Activated naive CD8-positive, alpha-beta T cell treated with anti-CD3 and anti-CD28 coated beads, Interleukin-2, amount 50 U/mL, for 16 hours (primary cell): Measurements from ENCODE around the gene PMPCA.

Experiments used
- DNase-seq: peaks from one replicate; pipeline ENCODE4 v3.0.0-alpha.2; 2020; ENCODE audit warnings: low read depth, low spot score

The PMPCA gene

GRCh38 chr9:136456258-136456657 lies 45.8 kb downstream of the PMPCA start:
- no peak for DNase-seq

GRCh38 chr9:136457326-136457725 lies 46.9 kb downstream of the PMPCA start:
- DNase-seq: no peak

- no peak for DNase-seq
Observed at GRCh38 chr9:136459425-136459824, 49.0 kb downstream of the PMPCA start.

DNA sequence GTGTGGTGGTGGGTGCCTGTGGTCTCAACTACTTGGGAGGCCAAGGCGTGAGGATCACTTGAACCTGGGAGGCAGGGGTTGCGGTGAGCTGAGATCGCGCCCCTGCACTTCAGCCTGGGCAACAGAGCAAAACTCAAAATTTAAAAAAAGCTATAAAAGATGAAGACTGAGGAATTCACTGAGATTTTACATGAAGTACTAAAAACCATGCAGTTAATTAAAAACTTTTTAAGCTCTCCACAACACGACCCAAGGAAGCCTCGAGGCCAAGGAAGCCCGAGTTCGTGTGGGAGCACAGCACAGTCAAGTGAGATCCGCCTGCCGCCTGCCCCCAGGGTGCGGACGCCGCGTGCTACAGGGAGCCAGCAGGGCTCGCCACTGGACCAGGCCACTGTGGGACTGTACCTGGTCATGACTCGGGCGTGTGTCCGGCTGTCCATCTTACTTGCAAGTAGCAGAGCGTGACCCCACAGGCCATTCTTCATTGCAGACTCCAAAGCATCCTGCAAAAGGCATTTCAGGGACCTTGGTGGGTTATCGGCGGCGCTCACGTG lies 50.4 kb downstream of the PMPCA start:
- no peak for DNase-seq

DNA sequence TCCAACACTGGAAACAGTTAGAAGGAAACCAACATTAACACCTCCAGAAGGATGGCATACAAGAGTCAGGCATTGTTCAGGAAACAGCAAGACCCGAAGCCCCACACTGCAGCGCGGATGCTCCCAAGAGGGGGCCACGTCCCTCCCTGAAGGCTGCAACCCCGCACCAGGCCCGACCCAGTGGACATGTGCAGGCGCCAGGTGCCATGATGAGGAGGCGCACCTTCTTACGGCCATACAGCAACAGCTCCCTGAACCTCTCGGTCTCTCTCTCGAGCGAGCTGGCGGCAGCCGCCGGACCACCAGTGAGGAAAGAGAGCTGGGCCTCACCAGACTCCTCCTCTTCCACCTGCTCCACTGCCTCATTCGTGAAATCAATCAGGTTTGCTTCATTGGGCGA lies 52.2 kb downstream of the PMPCA start:
- DNase-seq: no peak

DNA sequence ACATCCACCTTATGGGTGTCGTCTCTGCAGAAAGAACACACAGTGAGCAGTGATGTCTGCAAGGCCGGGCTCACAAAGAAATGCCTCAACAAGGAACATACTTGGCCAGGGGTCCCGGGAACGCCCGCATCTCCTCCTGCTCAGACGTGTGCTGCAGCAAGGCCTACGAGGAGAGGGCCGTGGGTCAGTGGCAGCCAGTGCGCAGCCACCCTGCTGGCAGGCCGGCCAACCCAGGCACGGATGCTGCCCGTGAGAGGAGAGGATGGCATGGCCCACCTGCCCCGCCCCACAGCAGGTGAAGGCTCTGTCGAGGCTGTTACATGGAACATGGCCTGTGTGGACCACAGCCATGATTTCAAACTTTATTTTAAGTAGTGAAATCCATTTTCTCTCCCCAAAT lies 53.1 kb downstream of the PMPCA start:
- no peak for DNase-seq

GRCh38 chr9:136464241-136464640 lies 53.8 kb downstream of the PMPCA start:
- DNase-seq: no peak

DNA sequence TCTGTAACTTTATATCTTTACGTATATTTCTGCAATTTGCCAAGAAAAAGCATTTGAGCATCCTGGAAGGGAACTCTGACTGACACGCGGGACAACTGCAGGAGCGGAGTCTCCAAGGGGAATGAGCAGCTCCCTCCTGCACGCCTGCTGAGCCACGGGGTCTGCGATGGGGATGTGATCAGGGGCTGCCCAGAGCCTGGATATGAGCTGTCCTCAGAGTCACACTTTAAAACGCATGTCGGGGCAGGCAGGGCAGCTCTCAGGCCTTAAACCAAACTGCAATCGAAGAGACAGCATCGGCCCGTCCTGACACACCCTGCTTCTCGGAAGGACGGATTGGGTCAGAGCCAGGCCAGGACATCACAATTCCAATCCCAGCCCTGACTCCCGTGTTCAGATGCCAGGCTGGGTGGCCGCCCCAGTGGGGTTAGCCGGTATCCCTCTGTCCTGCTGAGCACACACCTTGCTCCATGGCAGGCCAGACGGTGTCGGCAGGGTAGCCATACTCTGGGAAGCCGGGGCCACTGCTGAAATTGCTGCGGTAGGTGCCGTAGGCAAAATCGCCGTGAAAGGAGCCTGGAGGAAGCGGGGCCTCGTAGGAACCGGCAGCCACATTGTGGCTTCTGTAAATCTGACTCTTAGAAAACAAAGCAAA lies 55.2 kb downstream of the PMPCA start:
- DNase-seq: no peak

GRCh38 chr9:136466155-136466541 lies 55.7 kb downstream of the PMPCA start:
- no peak for DNase-seq

- no peak for DNase-seq
Observed at GRCh38 chr9:136467766-136468165, 57.3 kb downstream of the PMPCA start.

- DNase-seq: no peak
Observed at GRCh38 chr9:136470356-136470755, 59.9 kb downstream of the PMPCA start.

- DNase-seq: no peak
Observed at GRCh38 chr9:136470792-136471469, 60.5 kb downstream of the PMPCA start.

- no peak for DNase-seq
Observed at GRCh38 chr9:136471802-136472487, 61.5 kb downstream of the PMPCA start.

- no peak for DNase-seq
Observed at GRCh38 chr9:136472640-136473353, 62.3 kb downstream of the PMPCA start.

GRCh38 chr9:136473354-136473721 lies 62.9 kb downstream of the PMPCA start:
- DNase-seq: no peak
